Measurements from ENCODE around the gene SYNDIG1. TPM values are rescaled to one million over a fixed set of nuclear protein-coding genes. Genes with fewer than 3 reads are reported as not detected.

The SYNDIG1 gene
- total RNA-seq, 4 donors from 2014 or later: 0.20 to 1.3 (median 0.66) TPM; not detected in 1

- no peak for DNase-seq
- Histone ChIP-seq H3K9me3 (no peaks in the 10 kb centered on the region), H3K4me1 (no peaks in the 10 kb centered on the region), H3K36me3 (no peaks in the 10 kb centered on the region), H3K4me3 (no peak overlapping the region), H3K27me3 (no peaks in the 10 kb centered on the region), H3K27ac (no peak overlapping the region)
- no peak for ATAC-seq
- no peak for TF ChIP-seq POLR2A (IDR thresholded peaks at IDR 0.05)
- TF ChIP-seq, protein P1, sequence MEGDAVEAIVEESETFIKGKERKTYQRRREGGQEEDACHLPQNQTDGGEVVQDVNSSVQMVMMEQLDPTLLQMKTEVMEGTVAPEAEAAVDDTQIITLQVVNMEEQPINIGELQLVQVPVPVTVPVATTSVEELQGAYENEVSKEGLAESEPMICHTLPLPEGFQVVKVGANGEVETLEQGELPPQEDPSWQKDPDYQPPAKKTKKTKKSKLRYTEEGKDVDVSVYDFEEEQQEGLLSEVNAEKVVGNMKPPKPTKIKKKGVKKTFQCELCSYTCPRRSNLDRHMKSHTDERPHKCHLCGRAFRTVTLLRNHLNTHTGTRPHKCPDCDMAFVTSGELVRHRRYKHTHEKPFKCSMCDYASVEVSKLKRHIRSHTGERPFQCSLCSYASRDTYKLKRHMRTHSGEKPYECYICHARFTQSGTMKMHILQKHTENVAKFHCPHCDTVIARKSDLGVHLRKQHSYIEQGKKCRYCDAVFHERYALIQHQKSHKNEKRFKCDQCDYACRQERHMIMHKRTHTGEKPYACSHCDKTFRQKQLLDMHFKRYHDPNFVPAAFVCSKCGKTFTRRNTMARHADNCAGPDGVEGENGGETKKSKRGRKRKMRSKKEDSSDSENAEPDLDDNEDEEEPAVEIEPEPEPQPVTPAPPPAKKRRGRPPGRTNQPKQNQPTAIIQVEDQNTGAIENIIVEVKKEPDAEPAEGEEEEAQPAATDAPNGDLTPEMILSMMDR (IDR thresholded peaks at IDR 0.05 in 4 of 5, conservative IDR thresholded peaks at IDR 0.05 in 1 of 5): no peak
- intact Hi-C loops (cut with DNase I; ENCODE audit: low total_unique reads): no loop called here
- in situ Hi-C loops (cut with MboI; ENCODE audit: low sequenced_read_pairs in 4 of 4): loop anchor here in 1 of 4 donors (25.0 kb wide), 1 partner anchor 91 kb away; no protein-coding TSS in a partner anchor
Observed at GRCh38 chr20:24571159-24571558, 101.7 kb downstream of the SYNDIG1 start.

- no peak for TF ChIP-seq POLR2A (IDR thresholded peaks at IDR 0.05)
- TF ChIP-seq, protein P1 (IDR thresholded peaks at IDR 0.05 in 4 of 5, conservative IDR thresholded peaks at IDR 0.05 in 1 of 5): no peak
- Histone ChIP-seq H3K4me3 (no peak overlapping the region), H3K27me3 (no peaks in the 10 kb centered on the region), H3K36me3 (no peaks in the 10 kb centered on the region), H3K27ac (no peak overlapping the region), H3K4me1 (no peaks in the 10 kb centered on the region), H3K9me3 (no peaks in the 10 kb centered on the region)
- ATAC-seq: no peak
- DNase-seq: no peak
- in situ Hi-C loops (cut with MboI; ENCODE audit: low sequenced_read_pairs in 4 of 4): loop anchor here in 1 of 4 donors (25.0 kb wide), 1 partner anchor 90 kb away; no protein-coding TSS in a partner anchor
- intact Hi-C loops (cut with DNase I; ENCODE audit: low total_unique reads): no loop called here
Observed at GRCh38 chr20:24572140-24572539, 102.7 kb downstream of the SYNDIG1 start.

DNA sequence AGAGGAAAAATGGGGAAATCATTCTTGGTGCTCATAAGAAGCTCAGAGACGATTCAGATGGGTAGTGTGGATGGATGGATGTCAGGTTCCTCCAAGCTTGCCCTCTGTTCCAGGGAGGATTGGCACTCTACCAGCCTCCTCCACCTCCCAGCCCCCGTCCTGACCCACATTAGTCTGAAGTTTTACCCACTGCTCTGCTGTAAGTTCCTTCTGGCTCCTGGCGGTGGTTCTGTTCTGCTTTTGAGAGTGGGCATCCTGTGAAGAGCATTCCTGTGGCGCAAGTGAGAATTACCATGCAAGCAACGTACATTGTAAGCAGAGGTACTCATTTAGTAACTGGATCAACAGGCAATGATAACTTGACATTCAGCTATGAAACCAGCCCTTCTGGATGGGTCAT, 103.4 kb downstream of the SYNDIG1 start:
- DNase-seq (no peak), ATAC-seq (no peak)
- intact Hi-C loops (cut with DNase I; ENCODE audit: low total_unique reads): no loop called here
- Histone ChIP-seq H3K27me3 (no peaks in the 10 kb centered on the region), H3K27ac (no peak overlapping the region), H3K36me3 (no peaks in the 10 kb centered on the region), H3K4me3 (no peak overlapping the region), H3K9me3 (no peaks in the 10 kb centered on the region), H3K4me1 (no peaks in the 10 kb centered on the region)
- TF ChIP-seq, protein P1 (IDR thresholded peaks at IDR 0.05 in 4 of 5, conservative IDR thresholded peaks at IDR 0.05 in 1 of 5): no peak
- no peak for TF ChIP-seq POLR2A (IDR thresholded peaks at IDR 0.05)
- in situ Hi-C loops (cut with MboI; ENCODE audit: low sequenced_read_pairs in 4 of 4): loop anchor here in 1 of 4 donors (25.0 kb wide), 1 partner anchor 89 kb away; no protein-coding TSS in a partner anchor

GRCh38 chr20:24573557-24573956, 104.1 kb downstream of the SYNDIG1 start:
- intact Hi-C loops (cut with DNase I; ENCODE audit: low total_unique reads): no loop called here
- Histone ChIP-seq H3K27ac (no peak overlapping the region), H3K4me3 (no peak overlapping the region), H3K4me1 (no peaks in the 10 kb centered on the region), H3K9me3 (no peaks in the 10 kb centered on the region), H3K36me3 (no peaks in the 10 kb centered on the region), H3K27me3 (no peaks in the 10 kb centered on the region)
- DNase-seq (no peak), ATAC-seq (no peak)
- TF ChIP-seq POLR2A (IDR thresholded peaks at IDR 0.05): no peak
- TF ChIP-seq, protein P1 (IDR thresholded peaks at IDR 0.05 in 4 of 5, conservative IDR thresholded peaks at IDR 0.05 in 1 of 5): no peak
- in situ Hi-C loops (cut with MboI; ENCODE audit: low sequenced_read_pairs in 4 of 4): loop anchor here in 1 of 4 donors (25.0 kb wide), 1 partner anchor 89 kb away; no protein-coding TSS in a partner anchor

DNA sequence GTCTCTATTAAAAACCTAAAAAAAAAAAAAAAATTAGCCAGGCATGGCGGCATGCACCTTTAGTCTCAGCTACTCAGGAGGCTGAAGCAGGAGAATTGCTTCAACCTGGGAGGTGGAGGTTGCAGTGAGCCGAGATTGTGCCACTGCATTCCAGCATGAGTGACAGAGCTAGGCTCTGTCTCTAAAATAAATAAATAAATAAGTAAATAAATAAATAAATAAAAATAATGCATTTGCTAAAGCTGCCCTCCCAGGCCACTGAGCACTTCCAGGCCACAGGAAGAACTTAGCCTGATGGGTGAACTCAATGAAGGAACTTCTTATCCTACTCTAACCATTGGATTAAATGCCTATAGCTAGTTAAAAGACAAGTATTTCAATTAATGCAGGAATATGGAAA, 104.9 kb downstream of the SYNDIG1 start:
- intact Hi-C loops (cut with DNase I; ENCODE audit: low total_unique reads) (no loop called here), in situ Hi-C loops (cut with MboI; ENCODE audit: low sequenced_read_pairs in 4 of 4) (loop anchor here in 1 of 4 donors (25.0 kb wide), 1 partner anchor 88 kb away; no protein-coding TSS in a partner anchor)
- TF ChIP-seq, protein P1 (IDR thresholded peaks at IDR 0.05 in 4 of 5, conservative IDR thresholded peaks at IDR 0.05 in 1 of 5): no peak
- TF ChIP-seq POLR2A (IDR thresholded peaks at IDR 0.05): no peak
- Histone ChIP-seq H3K4me1 (no peaks in the 10 kb centered on the region), H3K27me3 (no peaks in the 10 kb centered on the region), H3K9me3 (no peaks in the 10 kb centered on the region), H3K36me3 (no peaks in the 10 kb centered on the region), H3K27ac (no peak overlapping the region), H3K4me3 (no peak overlapping the region)
- no peak for DNase-seq
- no peak for ATAC-seq

Measured in gastrocnemius medialis (tissue), 4 donors.